HEK293 (cell line): ENCODE measurements around the gene CASP8AP2.

ENCODE experiments used
- KLF10 ChIP-seq: fragments of 450-650 bp; IDR thresholded peaks from 2 replicates; pipeline ENCODE4 v1.5.1; 2018; ENCODE audit warnings: missing biosample characterization, mild to moderate bottlenecking, missing genetic modification characterization
- MZF1 ChIP-seq: fragments of 450-650 bp; formaldehyde crosslinking; IDR thresholded peaks from 2 replicates; pipeline ENCODE4 v1.5.1; 2017; ENCODE audit warnings: missing biosample characterization, missing genetic modification characterization, borderline replicate concordance
- ZBTB17 ChIP-seq: fragments of 450-650 bp; formaldehyde crosslinking; IDR thresholded peaks from 2 replicates; pipeline ENCODE4 v1.5.1; 2016; ENCODE audit warnings: missing biosample characterization, missing genetic modification characterization
- ZNF10 ChIP-seq: fragments of 450-650 bp; formaldehyde crosslinking; IDR thresholded peaks from 2 replicates; pipeline ENCODE4 v1.5.1; 2017; ENCODE audit warnings: missing biosample characterization, missing genetic modification characterization
- ZNF560 ChIP-seq: fragments of 450-650 bp; formaldehyde crosslinking; IDR thresholded peaks from 2 replicates; pipeline ENCODE4 v1.5.1; 2017; ENCODE audit warnings: missing biosample characterization, missing genetic modification characterization, borderline replicate concordance
- ZNF658 ChIP-seq: fragments of 450-650 bp; formaldehyde crosslinking; IDR thresholded peaks from 2 replicates; pipeline ENCODE4; 2016; ENCODE audit warnings: missing biosample characterization, missing genetic modification characterization
- ZNF747 ChIP-seq: fragments of 450-650 bp; formaldehyde crosslinking; IDR thresholded peaks from 2 replicates; pipeline ENCODE4 v1.5.1; 2016; ENCODE audit warnings: missing biosample characterization, missing genetic modification characterization
- TF ChIP-seq, protein P1 (sequence below): fragments of 450-650 bp; formaldehyde crosslinking; IDR thresholded peaks from 2 replicates; pipeline ENCODE4 v1.5.1; 2016; ENCODE audit warnings: missing biosample characterization, missing genetic modification characterization
- TF ChIP-seq, protein P2 (sequence below): fragments of 450-650 bp; formaldehyde crosslinking; IDR thresholded peaks from 2 replicates; pipeline ENCODE4 v1.5.0; 2017; ENCODE audit warnings: missing biosample characterization, missing genetic modification characterization, borderline replicate concordance
- TF ChIP-seq, protein P3 (sequence below): fragments of 450-650 bp; formaldehyde crosslinking; IDR thresholded peaks from 2 replicates; pipeline ENCODE4 v1.5.1; 2016; ENCODE audit warnings: missing biosample characterization, missing genetic modification characterization
- TF ChIP-seq, protein P4 (sequence below): fragments of 450-650 bp; formaldehyde crosslinking; IDR thresholded peaks from 2 replicates; pipeline ENCODE4 v1.5.1; 2016; ENCODE audit warnings: missing biosample characterization, missing genetic modification characterization

DNA sequence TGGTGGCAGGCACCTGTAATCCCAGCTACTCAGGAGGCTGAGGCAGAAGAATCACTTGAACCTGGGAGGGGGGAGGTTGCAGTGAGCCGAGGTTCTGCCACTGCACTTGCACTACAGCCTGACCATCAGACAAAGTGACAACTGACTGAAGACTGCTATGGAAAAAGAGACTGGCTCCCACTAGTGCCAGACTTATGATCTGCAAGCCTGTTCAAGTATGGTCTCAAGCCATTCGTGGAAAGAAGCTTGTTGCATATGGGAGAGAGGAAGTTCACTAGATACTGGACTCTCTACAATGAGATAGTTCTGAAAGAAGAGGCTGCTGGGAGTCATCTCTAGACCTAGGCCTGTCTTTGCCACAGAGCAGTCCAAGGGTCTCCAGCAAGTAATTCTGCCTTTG lies 36.8 kb upstream of the CASP8AP2 start:
- TF ChIP-seq KLF10 (no peak), MZF1 (tag by site-specific recombination) (no peak), ZBTB17 (tag by site-specific recombination) (no peak), ZNF10 (tag by site-specific recombination) (no peak), ZNF560 (no peak), ZNF747 (tag by site-specific recombination) (no peak), ZNF658 (tag by site-specific recombination) (no peak)
- TF ChIP-seq, protein P1, sequence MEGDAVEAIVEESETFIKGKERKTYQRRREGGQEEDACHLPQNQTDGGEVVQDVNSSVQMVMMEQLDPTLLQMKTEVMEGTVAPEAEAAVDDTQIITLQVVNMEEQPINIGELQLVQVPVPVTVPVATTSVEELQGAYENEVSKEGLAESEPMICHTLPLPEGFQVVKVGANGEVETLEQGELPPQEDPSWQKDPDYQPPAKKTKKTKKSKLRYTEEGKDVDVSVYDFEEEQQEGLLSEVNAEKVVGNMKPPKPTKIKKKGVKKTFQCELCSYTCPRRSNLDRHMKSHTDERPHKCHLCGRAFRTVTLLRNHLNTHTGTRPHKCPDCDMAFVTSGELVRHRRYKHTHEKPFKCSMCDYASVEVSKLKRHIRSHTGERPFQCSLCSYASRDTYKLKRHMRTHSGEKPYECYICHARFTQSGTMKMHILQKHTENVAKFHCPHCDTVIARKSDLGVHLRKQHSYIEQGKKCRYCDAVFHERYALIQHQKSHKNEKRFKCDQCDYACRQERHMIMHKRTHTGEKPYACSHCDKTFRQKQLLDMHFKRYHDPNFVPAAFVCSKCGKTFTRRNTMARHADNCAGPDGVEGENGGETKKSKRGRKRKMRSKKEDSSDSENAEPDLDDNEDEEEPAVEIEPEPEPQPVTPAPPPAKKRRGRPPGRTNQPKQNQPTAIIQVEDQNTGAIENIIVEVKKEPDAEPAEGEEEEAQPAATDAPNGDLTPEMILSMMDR (tag by site-specific recombination) = peak; percentile 56
- TF ChIP-seq, protein P2, sequence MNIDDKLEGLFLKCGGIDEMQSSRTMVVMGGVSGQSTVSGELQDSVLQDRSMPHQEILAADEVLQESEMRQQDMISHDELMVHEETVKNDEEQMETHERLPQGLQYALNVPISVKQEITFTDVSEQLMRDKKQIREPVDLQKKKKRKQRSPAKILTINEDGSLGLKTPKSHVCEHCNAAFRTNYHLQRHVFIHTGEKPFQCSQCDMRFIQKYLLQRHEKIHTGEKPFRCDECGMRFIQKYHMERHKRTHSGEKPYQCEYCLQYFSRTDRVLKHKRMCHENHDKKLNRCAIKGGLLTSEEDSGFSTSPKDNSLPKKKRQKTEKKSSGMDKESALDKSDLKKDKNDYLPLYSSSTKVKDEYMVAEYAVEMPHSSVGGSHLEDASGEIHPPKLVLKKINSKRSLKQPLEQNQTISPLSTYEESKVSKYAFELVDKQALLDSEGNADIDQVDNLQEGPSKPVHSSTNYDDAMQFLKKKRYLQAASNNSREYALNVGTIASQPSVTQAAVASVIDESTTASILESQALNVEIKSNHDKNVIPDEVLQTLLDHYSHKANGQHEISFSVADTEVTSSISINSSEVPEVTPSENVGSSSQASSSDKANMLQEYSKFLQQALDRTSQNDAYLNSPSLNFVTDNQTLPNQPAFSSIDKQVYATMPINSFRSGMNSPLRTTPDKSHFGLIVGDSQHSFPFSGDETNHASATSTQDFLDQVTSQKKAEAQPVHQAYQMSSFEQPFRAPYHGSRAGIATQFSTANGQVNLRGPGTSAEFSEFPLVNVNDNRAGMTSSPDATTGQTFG = no peak
- TF ChIP-seq, protein P3, sequence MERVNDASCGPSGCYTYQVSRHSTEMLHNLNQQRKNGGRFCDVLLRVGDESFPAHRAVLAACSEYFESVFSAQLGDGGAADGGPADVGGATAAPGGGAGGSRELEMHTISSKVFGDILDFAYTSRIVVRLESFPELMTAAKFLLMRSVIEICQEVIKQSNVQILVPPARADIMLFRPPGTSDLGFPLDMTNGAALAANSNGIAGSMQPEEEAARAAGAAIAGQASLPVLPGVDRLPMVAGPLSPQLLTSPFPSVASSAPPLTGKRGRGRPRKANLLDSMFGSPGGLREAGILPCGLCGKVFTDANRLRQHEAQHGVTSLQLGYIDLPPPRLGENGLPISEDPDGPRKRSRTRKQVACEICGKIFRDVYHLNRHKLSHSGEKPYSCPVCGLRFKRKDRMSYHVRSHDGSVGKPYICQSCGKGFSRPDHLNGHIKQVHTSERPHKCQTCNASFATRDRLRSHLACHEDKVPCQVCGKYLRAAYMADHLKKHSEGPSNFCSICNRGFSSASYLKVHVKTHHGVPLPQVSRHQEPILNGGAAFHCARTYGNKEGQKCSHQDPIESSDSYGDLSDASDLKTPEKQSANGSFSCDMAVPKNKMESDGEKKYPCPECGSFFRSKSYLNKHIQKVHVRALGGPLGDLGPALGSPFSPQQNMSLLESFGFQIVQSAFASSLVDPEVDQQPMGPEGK (tag by site-specific recombination) = no peak
- TF ChIP-seq, protein P4, sequence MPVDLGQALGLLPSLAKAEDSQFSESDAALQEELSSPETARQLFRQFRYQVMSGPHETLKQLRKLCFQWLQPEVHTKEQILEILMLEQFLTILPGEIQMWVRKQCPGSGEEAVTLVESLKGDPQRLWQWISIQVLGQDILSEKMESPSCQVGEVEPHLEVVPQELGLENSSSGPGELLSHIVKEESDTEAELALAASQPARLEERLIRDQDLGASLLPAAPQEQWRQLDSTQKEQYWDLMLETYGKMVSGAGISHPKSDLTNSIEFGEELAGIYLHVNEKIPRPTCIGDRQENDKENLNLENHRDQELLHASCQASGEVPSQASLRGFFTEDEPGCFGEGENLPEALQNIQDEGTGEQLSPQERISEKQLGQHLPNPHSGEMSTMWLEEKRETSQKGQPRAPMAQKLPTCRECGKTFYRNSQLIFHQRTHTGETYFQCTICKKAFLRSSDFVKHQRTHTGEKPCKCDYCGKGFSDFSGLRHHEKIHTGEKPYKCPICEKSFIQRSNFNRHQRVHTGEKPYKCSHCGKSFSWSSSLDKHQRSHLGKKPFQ = no peak
